HG03139 (cell line): ENCODE measurements around the gene SPAG9.

Source experiments
- ATAC-seq: cut with Tn5 transposase; IDR thresholded peaks from one replicate; pipeline ENCODE4 v1.9.1; 2021; ENCODE audit not compliant: unreplicated experiment

SPAG9 gene

DNA sequence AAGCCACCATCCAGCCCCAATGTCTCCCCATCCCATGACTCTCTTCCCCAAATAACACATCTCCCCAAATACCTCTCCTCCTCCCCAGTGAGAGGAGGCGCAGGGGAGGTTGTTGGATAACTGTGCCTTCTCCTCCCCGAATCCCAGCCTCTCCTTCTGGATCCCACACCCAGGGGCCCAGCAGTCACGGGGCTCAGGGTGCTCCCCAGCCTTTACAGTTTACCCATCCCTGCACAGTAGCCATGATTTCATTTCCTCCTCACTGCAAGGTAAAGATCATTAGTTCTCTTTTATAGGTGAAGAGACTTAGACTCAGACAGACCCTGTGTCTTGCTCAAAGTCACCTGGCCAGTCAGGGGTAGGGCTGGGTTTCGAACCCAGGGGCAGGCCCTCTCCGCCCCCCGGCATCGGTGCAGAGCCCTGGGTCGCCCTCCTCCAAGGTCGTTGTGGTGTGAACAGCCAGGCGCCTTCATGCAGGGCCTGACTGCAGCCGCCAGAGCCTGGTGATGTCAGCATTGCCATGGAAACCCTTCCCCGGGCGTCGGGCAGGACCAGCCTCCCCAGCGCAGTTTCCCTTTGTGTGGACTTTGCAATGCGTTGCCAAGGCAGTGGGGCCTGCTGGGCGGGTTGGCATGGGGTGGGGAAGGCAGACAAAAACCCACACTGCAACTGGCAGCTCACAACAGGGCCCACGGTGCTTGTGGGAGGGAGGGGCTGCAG lies 201.2 kb downstream of the SPAG9 start:
- no peak for ATAC-seq

- no peak for ATAC-seq
Measured at GRCh38 chr17:50918933-50919296, 201.8 kb downstream of the SPAG9 start.

- no peak for ATAC-seq
Measured at GRCh38 chr17:50918071-50918932, 202.4 kb downstream of the SPAG9 start.

DNA sequence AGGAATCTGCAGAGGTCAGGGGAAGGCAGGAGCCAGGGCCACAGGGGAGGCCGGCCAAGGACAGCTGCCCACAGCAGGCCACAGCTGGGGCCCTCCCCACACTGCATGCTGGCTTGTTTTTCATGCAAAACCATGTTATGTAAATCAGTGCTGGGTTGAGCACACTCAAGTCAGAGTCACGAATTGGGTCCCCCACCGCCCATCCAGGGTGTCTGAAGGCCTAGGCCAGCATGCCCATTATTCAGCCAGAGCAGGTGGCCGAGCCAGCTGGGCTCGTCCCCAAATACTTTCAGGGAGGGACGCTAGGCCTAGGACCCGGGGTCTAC lies 203.3 kb downstream of the SPAG9 start:
- ATAC-seq, result no peak

- no peak for ATAC-seq
Measured at GRCh38 chr17:50916708-50917417, 203.8 kb downstream of the SPAG9 start.

- ATAC-seq, result no peak
Measured at GRCh38 chr17:50916026-50916707, 204.5 kb downstream of the SPAG9 start.

DNA sequence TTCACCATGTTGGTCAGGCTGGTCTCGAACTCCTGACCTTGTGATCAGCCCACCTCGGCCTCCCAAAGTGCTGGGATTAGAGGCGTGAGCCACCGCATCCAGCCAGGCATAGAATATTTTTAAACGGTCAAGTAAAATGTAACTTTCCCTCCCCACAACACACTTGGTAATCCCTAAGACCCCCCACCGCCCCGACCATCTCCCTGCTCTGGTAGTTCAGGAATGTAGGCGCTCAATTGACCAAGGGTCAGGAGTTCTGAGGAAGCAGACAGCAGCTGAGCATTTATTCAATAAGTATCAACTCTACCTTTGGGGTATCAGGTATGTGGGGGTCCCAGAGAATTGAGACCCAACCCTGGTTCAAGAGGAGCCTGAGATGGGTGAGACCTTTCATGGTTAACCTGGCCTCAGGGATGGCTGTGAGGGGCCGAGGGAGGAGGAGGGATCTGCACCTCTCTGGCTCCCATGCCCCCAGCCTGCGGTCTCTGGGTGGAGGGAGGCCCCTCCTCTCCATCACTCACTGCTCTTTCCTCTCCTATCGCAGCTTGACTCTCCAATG lies 206.1 kb downstream of the SPAG9 start:
- ATAC-seq, result no peak

DNA sequence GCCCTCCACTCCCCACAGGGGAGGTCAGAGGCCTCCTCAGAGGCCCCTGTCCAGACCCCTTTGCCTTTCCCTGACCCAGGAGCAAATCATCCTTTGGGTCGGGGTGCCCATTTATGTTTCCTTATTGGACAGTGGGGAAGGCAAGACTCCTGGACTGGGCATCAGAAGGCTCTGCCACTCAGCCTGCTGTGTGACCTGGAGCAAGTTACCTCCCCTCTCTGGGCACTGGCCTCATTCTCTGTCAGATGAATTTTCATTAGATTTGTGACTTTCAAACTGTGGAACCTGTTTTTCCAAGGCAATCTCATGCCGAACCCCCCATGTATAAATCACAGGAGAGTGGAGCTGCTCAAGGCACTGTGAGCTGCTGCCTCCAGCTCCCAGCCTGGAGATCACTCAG lies 207.5 kb downstream of the SPAG9 start:
- no peak for ATAC-seq
